Measurements from ENCODE around the gene GRM4.

The GRM4 gene

DNA sequence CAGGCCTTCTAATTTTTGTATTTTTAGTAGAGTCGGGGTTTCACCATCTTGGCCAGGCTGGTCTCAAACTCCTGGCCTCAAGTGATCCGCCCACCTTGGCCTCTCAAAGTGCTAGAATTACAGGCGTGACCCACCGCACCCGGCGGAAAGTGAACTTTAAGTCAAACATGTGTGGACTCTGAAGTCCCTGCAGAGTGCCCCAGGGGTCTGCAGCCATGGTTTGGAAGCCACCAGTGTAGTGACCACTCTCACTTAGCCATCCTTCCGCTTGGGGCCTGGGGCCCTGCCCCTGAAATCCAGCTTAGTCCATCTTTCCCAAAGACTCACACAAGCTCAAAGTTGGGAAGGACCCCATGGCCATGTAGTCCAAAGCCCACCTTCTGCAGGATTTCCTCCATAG is 164.5 kb downstream of the GRM4 start:
- Histone ChIP-seq H3K4me2 (ENCODE audit: low read length) (no peak overlapping the region), H3K36me3 (ENCODE audit: insufficient read depth, low read length) (no peaks in the 10 kb centered on the region), H3K4me3 (ENCODE audit: low read length) (no peak overlapping the region), H3K9ac (ENCODE audit: low read depth, low read length) (no peak overlapping the region), H3K9me3 (replicated peaks; ENCODE audit: low read length) (no peaks in the 10 kb centered on the region), H3K27me3 (ENCODE audit: control insufficient read depth, insufficient read depth, low read length) (peaks cover 43% of the 10 kb centered on the region), H3K4me1 (ENCODE audit: control insufficient read depth, insufficient read depth, low read length) (no peaks in the 10 kb centered on the region)

DNA sequence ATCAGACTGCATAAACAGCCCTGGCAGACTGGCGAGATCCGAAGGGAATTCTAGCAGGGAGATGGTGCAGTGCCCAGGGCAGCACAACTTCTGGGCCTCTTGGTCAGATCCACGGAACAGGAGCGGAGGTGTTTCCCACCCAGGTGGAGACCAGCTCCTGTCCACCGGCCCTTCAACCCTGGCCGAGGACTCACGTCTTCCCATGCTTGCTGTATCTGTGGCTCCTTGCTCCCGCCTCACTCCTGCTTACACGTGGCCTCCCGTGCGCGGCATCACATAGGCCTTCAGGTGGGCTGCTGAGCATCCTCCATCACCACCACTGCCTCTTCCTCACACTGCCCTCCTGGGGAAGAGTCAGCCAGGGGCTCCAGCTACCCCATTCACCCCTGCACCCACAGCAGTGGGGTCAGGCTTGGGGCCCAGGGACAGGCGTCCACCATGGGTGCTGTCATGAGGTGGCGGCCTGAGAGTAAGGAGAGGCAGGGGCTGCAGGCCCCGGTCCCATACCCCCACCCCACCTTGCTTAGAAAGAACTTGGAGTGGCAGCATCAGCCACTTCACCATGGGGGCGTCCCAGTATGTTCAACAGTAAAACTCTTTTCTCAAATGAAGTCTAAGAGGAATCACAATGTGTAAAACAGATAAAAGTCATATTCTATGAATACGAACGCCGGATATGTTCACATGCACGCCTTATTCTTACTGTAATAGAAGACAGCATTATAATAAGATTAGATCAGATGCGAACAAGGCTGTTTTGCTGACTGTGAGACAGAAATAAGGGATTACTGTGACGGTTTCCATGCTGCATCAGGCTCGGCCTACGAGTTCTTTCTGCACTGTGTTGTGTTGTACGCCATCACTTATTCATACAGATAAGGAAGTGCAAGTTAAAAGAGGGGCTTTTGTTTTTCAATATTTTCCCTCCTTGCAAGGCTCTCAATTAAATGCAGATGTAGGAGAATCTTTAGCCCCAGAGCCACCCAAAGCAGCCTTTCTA is 165.4 kb downstream of the GRM4 start:
- no peaks in the 10 kb centered on the region for H3K4me1 ChIP-seq (ENCODE audit: control insufficient read depth, insufficient read depth, low read length)
- no peak overlapping the region for H3K9ac ChIP-seq (ENCODE audit: low read depth, low read length)
- no peak overlapping the region for H3K4me3 ChIP-seq (ENCODE audit: low read length)
- H3K9me3 ChIP-seq (replicated peaks; ENCODE audit: low read length): no peaks in the 10 kb centered on the region
- no peak overlapping the region for H3K4me2 ChIP-seq (ENCODE audit: low read length)
- no peaks in the 10 kb centered on the region for H3K36me3 ChIP-seq (ENCODE audit: insufficient read depth, low read length)
- H3K27me3 ChIP-seq (ENCODE audit: control insufficient read depth, insufficient read depth, low read length): peaks cover 40% of the 10 kb centered on the region

DNA sequence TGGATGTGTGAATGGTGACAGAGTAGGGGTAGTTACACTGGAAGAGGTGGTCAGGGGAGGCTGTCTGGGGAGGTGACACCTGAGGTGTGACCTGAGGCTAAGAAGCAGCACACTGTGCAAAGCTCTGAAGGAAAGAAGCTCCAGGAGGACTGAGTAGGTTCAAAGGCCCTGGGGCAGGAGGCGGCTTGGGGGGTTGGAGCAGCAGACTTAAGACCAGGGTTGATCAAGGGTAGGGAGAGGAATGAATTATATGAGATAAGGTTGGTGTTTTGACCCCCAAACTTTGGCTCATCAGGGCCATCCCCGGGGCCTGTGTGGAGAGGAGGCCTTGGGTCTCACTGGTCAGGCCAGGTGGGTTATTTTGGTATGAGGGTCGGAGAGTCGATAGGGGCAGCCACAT is 166.1 kb downstream of the GRM4 start:
- H3K4me3 ChIP-seq (ENCODE audit: low read length): no peak overlapping the region
- no peaks in the 10 kb centered on the region for H3K9me3 ChIP-seq (replicated peaks; ENCODE audit: low read length)
- H3K27me3 ChIP-seq (ENCODE audit: control insufficient read depth, insufficient read depth, low read length): peaks cover 39% of the 10 kb centered on the region
- no peak overlapping the region for H3K9ac ChIP-seq (ENCODE audit: low read depth, low read length)
- H3K36me3 ChIP-seq (ENCODE audit: insufficient read depth, low read length): no peaks in the 10 kb centered on the region
- no peaks in the 10 kb centered on the region for H3K4me1 ChIP-seq (ENCODE audit: control insufficient read depth, insufficient read depth, low read length)
- H3K4me2 ChIP-seq (ENCODE audit: low read length): no peak overlapping the region

DNA sequence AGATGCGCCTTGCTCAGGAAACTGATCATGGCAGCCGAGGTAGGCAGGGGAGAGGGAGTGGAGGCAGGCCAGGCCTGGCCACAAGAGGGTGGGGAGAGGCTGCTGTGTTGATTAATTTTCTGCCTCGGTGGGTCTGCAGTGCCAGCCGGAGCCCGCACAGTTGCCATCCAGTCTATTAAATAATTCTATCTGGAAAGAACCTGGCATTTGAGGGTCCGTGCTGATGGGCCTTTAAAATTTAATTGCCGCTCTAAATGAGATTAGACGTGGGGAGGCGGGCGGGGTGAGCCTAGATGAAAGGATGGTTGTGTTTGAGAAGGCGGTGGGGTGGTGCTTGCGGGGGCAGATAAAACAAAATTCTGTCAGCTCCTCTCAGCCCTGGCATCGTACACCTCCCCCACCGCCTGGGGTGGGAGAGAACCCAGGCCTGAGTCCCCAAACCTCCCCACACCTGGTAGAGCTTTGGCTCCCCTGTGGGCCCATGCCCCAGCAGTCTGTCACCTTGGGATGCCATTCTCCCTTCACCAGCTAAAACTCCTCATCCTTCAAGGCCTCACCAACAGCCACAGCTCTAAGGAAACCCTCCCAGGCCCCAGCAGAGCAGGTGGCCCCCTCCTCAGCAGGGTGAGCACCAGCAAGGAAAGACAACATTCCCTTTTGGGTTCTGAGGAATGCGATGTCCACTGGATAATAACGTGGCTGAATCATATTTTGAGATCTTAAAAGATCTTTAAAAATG is 167.3 kb downstream of the GRM4 start:
- peaks cover 47% of the 10 kb centered on the region for H3K27me3 ChIP-seq (ENCODE audit: control insufficient read depth, insufficient read depth, low read length)
- H3K9me3 ChIP-seq (replicated peaks; ENCODE audit: low read length): no peaks in the 10 kb centered on the region
- no peaks in the 10 kb centered on the region for H3K36me3 ChIP-seq (ENCODE audit: insufficient read depth, low read length)
- H3K4me1 ChIP-seq (ENCODE audit: control insufficient read depth, insufficient read depth, low read length): no peaks in the 10 kb centered on the region
- H3K9ac ChIP-seq (ENCODE audit: low read depth, low read length): no peak overlapping the region
- no peak overlapping the region for H3K4me3 ChIP-seq (ENCODE audit: low read length)
- H3K4me2 ChIP-seq (ENCODE audit: low read length): no peak overlapping the region

DNA sequence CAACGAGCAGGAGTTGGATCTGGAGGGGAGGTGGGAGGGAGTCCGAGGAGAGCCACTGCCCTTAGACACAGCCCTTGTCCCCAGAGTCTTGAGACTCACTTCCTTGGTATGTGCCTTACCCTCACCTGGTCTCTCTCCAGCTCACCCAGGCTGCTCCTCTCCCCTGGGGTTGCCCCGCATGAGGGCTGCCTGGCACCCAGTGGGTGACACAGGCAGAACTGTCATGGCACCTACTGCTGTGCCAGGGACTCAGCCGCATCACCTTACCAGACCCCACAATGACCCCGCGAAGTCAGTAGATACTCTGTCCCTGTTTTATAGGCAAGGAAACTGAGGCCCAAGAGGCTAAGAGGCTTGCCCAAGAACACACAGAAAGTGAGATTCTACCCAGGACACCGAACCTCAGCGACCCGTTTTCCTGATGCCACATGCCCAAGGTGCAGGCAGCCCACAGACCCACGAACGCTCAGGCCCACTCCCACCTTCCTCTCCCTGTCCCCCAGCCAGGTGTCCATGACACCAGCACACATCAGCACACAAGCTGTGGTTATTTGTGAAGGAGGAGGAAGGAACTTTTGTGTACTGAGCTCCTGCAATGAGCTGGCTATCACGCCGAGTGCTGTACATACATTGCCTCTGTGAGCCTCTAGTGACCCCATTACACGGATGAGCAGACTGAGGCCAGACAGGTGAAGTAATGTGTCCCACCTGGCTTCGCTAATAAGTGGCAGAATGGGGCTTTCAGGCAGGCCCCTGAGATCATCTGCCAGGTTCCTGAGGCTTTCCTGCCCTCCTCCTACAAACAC is 168.1 kb downstream of the GRM4 start:
- no peak overlapping the region for H3K4me2 ChIP-seq (ENCODE audit: low read length)
- no peaks in the 10 kb centered on the region for H3K9me3 ChIP-seq (replicated peaks; ENCODE audit: low read length)
- no peaks in the 10 kb centered on the region for H3K4me1 ChIP-seq (ENCODE audit: control insufficient read depth, insufficient read depth, low read length)
- H3K36me3 ChIP-seq (ENCODE audit: insufficient read depth, low read length): no peaks in the 10 kb centered on the region
- peaks cover 53% of the 10 kb centered on the region for H3K27me3 ChIP-seq (ENCODE audit: control insufficient read depth, insufficient read depth, low read length)
- no peak overlapping the region for H3K4me3 ChIP-seq (ENCODE audit: low read length)
- no peak overlapping the region for H3K9ac ChIP-seq (ENCODE audit: low read depth, low read length)

DNA sequence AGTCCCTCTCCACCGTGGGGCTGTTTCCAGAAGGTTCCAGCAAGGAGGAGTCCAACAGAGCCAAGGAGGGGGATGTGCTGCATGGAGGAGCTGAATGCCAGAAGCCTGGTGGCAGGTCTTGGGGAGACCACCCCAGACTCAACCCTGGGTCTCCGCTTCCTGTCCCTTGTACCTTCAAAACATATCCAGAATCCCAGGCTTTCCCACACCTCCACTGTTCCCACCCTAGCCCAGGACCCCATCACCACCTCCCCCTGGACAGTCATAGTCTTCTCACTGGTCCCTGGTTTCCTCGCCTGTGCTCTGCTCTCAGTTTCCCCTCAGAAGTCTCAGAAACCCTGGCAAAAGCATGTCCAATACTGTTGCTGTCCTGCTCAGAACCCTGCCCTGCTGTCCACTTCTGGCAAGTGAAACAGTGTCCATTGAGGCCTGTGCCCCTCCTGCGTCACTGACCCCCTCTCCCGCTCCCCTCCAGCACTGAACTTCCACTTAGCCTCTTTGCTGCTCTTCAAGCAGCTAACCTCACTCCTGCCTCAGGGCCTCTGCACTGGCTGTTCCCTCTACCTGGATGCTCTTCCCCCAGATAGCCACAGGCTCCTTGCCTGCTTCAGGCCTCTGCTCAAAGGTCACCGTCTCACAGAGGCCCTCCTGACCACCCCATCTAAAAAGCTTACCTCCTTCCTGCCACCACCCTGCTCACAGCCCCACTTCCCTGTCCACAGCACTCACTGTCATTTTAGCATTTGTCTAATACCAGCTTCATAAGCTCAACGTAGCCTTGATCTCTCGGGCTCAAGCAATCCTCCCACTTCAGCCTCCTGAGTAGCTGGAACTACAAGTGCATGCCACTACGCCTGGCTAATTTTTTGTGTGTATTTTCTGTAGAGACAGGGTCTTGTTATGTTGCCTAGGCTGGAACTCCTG is 169.2 kb downstream of the GRM4 start:
- Histone ChIP-seq H3K4me2 (ENCODE audit: low read length) (no peak overlapping the region), H3K27me3 (ENCODE audit: control insufficient read depth, insufficient read depth, low read length) (peaks cover 61% of the 10 kb centered on the region), H3K4me1 (ENCODE audit: control insufficient read depth, insufficient read depth, low read length) (no peaks in the 10 kb centered on the region), H3K9me3 (replicated peaks; ENCODE audit: low read length) (no peaks in the 10 kb centered on the region), H3K4me3 (ENCODE audit: low read length) (no peak overlapping the region), H3K36me3 (ENCODE audit: insufficient read depth, low read length) (no peaks in the 10 kb centered on the region), H3K9ac (ENCODE audit: low read depth, low read length) (no peak overlapping the region)

DNA sequence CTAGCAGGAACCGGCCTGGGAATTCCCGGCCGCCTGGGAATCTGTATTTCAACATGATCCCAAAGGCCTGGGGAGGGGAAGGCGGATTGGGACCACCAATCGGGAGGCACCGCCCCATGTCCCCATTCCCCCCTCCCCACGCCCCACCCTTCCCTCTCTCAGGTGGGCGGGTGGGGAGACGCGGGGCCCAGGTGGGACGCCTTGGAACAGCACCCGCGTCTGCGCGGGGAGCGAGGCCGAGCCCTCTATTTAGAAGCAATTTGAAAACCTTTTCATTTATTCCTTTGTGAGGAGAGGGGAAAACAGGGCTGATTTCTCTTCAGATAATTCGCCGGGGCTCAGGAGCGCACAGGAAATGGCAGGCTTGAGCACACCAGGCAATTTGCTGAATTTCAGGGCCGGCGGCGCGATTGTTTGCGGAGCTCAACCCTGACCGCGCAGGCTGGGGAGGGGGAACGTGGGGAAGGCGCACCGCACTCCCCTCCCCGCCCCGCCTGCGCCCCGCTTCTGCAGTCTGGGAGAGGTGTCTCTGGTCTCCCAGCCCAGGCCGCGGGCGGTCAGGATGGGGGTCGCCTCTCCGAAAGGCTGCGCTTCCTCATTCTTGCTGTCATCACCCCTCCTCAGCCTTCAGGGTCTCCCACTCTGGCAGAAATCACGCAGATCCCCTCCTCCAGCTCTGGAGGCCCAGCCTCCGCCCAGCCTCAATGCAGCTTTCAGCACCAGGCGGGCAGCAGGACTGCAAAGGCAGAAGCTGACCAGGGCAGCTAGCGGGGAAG is 170.0 kb downstream of the GRM4 start:
- no peak overlapping the region for H3K4me2 ChIP-seq (ENCODE audit: low read length)
- no peaks in the 10 kb centered on the region for H3K9me3 ChIP-seq (replicated peaks; ENCODE audit: low read length)
- no peak overlapping the region for H3K4me3 ChIP-seq (ENCODE audit: low read length)
- no peak overlapping the region for H3K9ac ChIP-seq (ENCODE audit: low read depth, low read length)
- no peaks in the 10 kb centered on the region for H3K36me3 ChIP-seq (ENCODE audit: insufficient read depth, low read length)
- no peaks in the 10 kb centered on the region for H3K4me1 ChIP-seq (ENCODE audit: control insufficient read depth, insufficient read depth, low read length)
- H3K27me3 ChIP-seq (ENCODE audit: control insufficient read depth, insufficient read depth, low read length): peaks cover 64% of the 10 kb centered on the region

DNA sequence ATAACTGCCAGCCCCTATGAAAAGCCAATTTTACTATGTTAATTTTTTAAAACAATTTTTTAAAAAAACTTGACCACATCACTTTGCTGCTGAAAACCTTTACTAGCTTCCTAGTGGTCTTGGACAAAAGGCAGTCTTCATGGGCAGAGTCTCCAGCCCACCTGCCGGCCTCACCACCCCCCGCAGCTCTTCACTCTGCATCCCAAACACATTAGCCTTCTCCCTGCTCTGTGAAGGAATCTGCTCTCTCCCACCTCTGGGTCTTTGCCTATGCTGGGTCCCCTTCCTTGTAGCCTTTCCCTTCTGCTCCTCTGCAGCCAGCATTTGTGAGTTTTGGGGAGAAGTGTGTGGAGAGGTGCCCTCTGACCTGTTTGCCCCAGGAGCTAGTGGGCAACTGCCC is 171.4 kb downstream of the GRM4 start:
- Histone ChIP-seq H3K27me3 (ENCODE audit: control insufficient read depth, insufficient read depth, low read length) (peaks cover 60% of the 10 kb centered on the region), H3K9ac (ENCODE audit: low read depth, low read length) (no peak overlapping the region), H3K4me2 (ENCODE audit: low read length) (no peak overlapping the region), H3K36me3 (ENCODE audit: insufficient read depth, low read length) (no peaks in the 10 kb centered on the region), H3K4me1 (ENCODE audit: control insufficient read depth, insufficient read depth, low read length) (no peaks in the 10 kb centered on the region), H3K4me3 (ENCODE audit: low read length) (no peak overlapping the region), H3K9me3 (replicated peaks; ENCODE audit: low read length) (no peaks in the 10 kb centered on the region)

DNA sequence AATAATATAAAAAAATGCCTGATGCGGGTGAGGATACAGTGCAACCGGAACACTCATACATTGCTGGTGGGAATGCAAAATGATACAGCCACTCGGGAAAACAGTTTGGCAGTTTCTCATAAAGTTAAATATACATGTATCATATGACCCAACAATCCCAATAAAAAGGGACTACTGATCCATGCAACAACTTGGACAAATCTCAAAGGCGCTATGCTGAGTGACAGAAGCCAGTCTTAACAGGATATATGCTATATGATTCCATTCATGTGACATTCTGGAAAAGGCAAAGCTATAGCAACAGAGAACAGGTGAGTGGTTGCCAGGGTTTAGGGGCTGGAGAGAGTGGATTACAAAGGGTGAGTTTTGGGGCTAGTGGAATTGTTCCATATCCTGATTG is 171.9 kb downstream of the GRM4 start:
- no peaks in the 10 kb centered on the region for H3K36me3 ChIP-seq (ENCODE audit: insufficient read depth, low read length)
- no peaks in the 10 kb centered on the region for H3K9me3 ChIP-seq (replicated peaks; ENCODE audit: low read length)
- no peaks in the 10 kb centered on the region for H3K4me1 ChIP-seq (ENCODE audit: control insufficient read depth, insufficient read depth, low read length)
- H3K27me3 ChIP-seq (ENCODE audit: control insufficient read depth, insufficient read depth, low read length): peaks cover 56% of the 10 kb centered on the region
- no peak overlapping the region for H3K4me2 ChIP-seq (ENCODE audit: low read length)
- H3K4me3 ChIP-seq (ENCODE audit: low read length): no peak overlapping the region
- no peak overlapping the region for H3K9ac ChIP-seq (ENCODE audit: low read depth, low read length)

DNA sequence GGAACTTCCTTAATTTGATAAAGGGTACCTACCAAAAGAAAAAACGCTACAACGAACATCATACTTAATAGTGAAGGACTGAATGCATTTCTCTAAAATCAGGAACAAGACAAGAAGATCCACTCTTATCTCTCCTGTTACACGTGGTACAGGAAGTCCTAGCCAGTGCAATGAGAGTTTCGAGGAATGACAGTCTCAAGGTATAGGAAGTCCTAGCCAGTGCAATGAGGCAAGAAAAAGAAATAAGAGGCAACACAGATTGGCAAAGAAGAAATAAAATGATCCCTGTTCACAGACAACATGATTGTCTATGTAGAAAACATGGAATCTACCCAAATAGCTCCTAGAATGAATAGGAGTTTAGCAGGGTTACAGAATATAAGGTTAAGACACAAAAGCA is 174.3 kb downstream of the GRM4 start:
- Histone ChIP-seq H3K4me2 (ENCODE audit: low read length) (no peak overlapping the region), H3K9me3 (replicated peaks; ENCODE audit: low read length) (no peaks in the 10 kb centered on the region), H3K27me3 (ENCODE audit: control insufficient read depth, insufficient read depth, low read length) (peaks cover 53% of the 10 kb centered on the region), H3K9ac (ENCODE audit: low read depth, low read length) (no peak overlapping the region), H3K4me3 (ENCODE audit: low read length) (no peak overlapping the region), H3K4me1 (ENCODE audit: control insufficient read depth, insufficient read depth, low read length) (no peaks in the 10 kb centered on the region), H3K36me3 (ENCODE audit: insufficient read depth, low read length) (no peaks in the 10 kb centered on the region)

Measured in skeletal muscle satellite cell (primary cell).